ENCODE measurements around the gene NKX2-2.

DNA sequence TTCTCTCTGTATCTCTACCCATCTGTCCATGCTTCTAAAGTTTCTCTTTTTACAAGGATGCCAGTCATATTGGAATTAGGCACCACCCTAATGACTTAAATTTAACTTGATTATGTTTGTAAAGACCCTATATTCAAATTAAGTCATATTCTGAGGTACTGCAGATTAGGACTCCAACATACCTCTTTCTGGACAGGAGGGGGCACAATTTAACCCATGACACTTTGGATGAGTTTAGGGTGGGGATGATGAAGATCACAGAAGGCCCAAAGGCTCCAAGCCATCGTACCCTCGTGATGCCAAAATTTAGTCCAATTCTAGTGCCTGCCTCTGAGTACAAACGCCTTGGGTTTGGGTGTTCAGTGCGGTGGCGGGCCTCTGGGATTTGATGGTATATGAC lies 15.0 kb upstream of the NKX2-2 start:
- TF ChIP-seq POLR2A (IDR thresholded peaks at IDR 0.05; ENCODE audit: low read length), result no peak
- no peak for TF ChIP-seq GATA1 (IDR thresholded peaks at IDR 0.05; ENCODE audit: low read depth, low read length)
